Brain microvascular endothelial cell (primary cell): ENCODE data around the gene PCP4.

ENCODE experiments used
- DNase-seq: peaks from one replicate; pipeline ENCODE4 v3.0.0-alpha.2; 2020
- H3K27ac ChIP-seq: fragments of 250-450 bp; sonication (Bioruptor Pico); 2 replicates; pipeline ENCODE4 v1.5.1; 2020; ENCODE audit warnings: mild to moderate bottlenecking, moderate library complexity
- H3K27me3 ChIP-seq: fragments of 250-450 bp; sonication (Bioruptor Pico); replicated peaks from 2 replicates; pipeline ENCODE4 v1.5.1; 2020; ENCODE audit warnings: mild to moderate bottlenecking
- H3K36me3 ChIP-seq: fragments of 250-450 bp; sonication (Bioruptor Pico); replicated peaks from 2 replicates; pipeline ENCODE4 v1.5.1; 2020; ENCODE audit warnings: mild to moderate bottlenecking
- H3K4me3 ChIP-seq: 2 replicates; pipeline ENCODE4 v1.5.1; 2011; ENCODE audit warnings: low read depth, mild to moderate bottlenecking, control low read depth, low read length, moderate library complexity
- CTCF ChIP-seq: IDR thresholded peaks from 2 replicates; pipeline ENCODE4 v1.5.1; 2011; ENCODE audit warnings: low read depth, mild to moderate bottlenecking, moderate library complexity, low read length, control low read depth, inconsistent platforms; ENCODE audit errors: missing control alignments
- in situ Hi-C: cut with HindIII; loops from 2 replicates; pipeline ENCODE4 v1.10.0; 2017; ENCODE audit warnings: low sequenced_read_pairs, low pct_ligation_motif_present

Gene PCP4

GRCh38 chr21:39938086-39938625, 70.9 kb downstream of the PCP4 start:
- TF ChIP-seq CTCF = no peak
- DNase-seq = no peak
- Histone ChIP-seq H3K27me3 (no peaks in the 10 kb centered on the region), H3K36me3 (no peaks in the 10 kb centered on the region), H3K27ac (no peak overlapping the region), H3K4me3 (no peak overlapping the region)
- in situ Hi-C loops = no loop called here

GRCh38 chr21:39946199-39946598, 79.0 kb downstream of the PCP4 start:
- no peak overlapping the region for H3K27ac ChIP-seq
- H3K36me3 ChIP-seq = no peaks in the 10 kb centered on the region
- TF ChIP-seq CTCF = no peak
- no peak overlapping the region for H3K4me3 ChIP-seq
- DNase-seq = no peak
- no peaks in the 10 kb centered on the region for H3K27me3 ChIP-seq
- in situ Hi-C loops = no loop called here

- in situ Hi-C loops = no loop called here
- no peaks in the 10 kb centered on the region for H3K36me3 ChIP-seq
- H3K27me3 ChIP-seq = no peaks in the 10 kb centered on the region
- H3K27ac ChIP-seq = no peak overlapping the region
- DNase-seq = no peak
- no peak for TF ChIP-seq CTCF
- no peak overlapping the region for H3K4me3 ChIP-seq
Observed at GRCh38 chr21:39947031-39947430, 79.8 kb downstream of the PCP4 start.

GRCh38 chr21:39951183-39952101, 84.2 kb downstream of the PCP4 start:
- H3K4me3 ChIP-seq = no peak overlapping the region
- no peak for DNase-seq
- in situ Hi-C loops = no loop called here
- no peak overlapping the region for H3K27ac ChIP-seq
- H3K36me3 ChIP-seq = no peaks in the 10 kb centered on the region
- H3K27me3 ChIP-seq = no peaks in the 10 kb centered on the region
- no peak for TF ChIP-seq CTCF

GRCh38 chr21:39952265-39952664, 85.0 kb downstream of the PCP4 start:
- in situ Hi-C loops = no loop called here
- Histone ChIP-seq H3K27me3 (no peaks in the 10 kb centered on the region), H3K4me3 (no peak overlapping the region), H3K36me3 (no peaks in the 10 kb centered on the region), H3K27ac (no peak overlapping the region)
- DNase-seq = no peak
- no peak for TF ChIP-seq CTCF
